Lower lobe of right lung (tissue), 2 donors: ENCODE data around the gene STAT2. TPM values are rescaled to one million over a fixed set of nuclear protein-coding genes. Genes with fewer than 3 reads are reported as not detected.

ENCODE experiments used
- ATAC-seq, 2 donors: fragments of 200-7000 bp; cut with Tn5 transposase; one replicate each; pipeline ENCODE4 v1.9.1; 2020 to 2022; ENCODE audit warnings: mild to moderate bottlenecking in 2 of 2, moderate library complexity in 2 of 2
- DNase-seq: peaks from one replicate; pipeline ENCODE4 v3.0.0-alpha.2; 2020
- H3K27ac ChIP-seq: fragments of 200-600 bp; one replicate; pipeline ENCODE4 v1.8.0; 2022
- H3K27me3 ChIP-seq: fragments of 200-600 bp; one replicate; pipeline ENCODE4 v1.8.0; 2022; ENCODE audit warnings: low read depth
- H3K36me3 ChIP-seq: fragments of 200-600 bp; one replicate; pipeline ENCODE4 v1.8.0; 2022; ENCODE audit warnings: mild to moderate bottlenecking
- H3K4me1 ChIP-seq: fragments of 200-600 bp; one replicate; pipeline ENCODE4 v1.8.0; 2022
- H3K4me3 ChIP-seq: fragments of 200-600 bp; one replicate; pipeline ENCODE4 v1.8.0; 2022; ENCODE audit warnings: mild to moderate bottlenecking
- H3K9me3 ChIP-seq: fragments of 200-600 bp; one replicate; pipeline ENCODE4 v1.8.0; 2022
- CTCF ChIP-seq: fragments of 200-600 bp; IDR thresholded peaks from one replicate; pipeline ENCODE4 v1.8.0; 2022; ENCODE audit warnings: antibody characterized with exemption, mild to moderate bottlenecking
- intact Hi-C: fragments of 100-400 bp; cut with DNase I; formaldehyde crosslinking; loops from one replicate; pipeline ENCODE4 v1.11.0; 2022
- total RNA-seq: library from RNA; stranded (reverse); fragmentation: NEBNext Ultra II Directional; extraction: Animal tissue kit (Norgen Biotek cat#: 25700); gene quantifications from one replicate; pipeline ENCODE4 v1.2.1, GENCODE V29; 2021
- donor health status: DM: no; HTN: yes; CAD: no; lungs with severe emphysema.

The STAT2 gene
- total RNA-seq, 1 donor from 2014 or later: 213 TPM

- no peak for TF ChIP-seq CTCF
- Histone ChIP-seq H3K27me3 (no peaks in the 10 kb centered on the region), H3K4me3 (no peak overlapping the region), H3K36me3 (no peaks in the 10 kb centered on the region), H3K27ac (no peak overlapping the region), H3K4me1 (peaks cover 7% of the 10 kb centered on the region), H3K9me3 (no peaks in the 10 kb centered on the region)
- intact Hi-C loops: no loop called here
- DNase-seq (no peak), ATAC-seq (no peak)
These were observed 18.0 kb upstream of the STAT2 start for GRCh38 chr12:56377989-56378316.

- DNase-seq: no peak
- intact Hi-C loops: no loop called here
- peak in 1 of 2 donors; percentile 41 for ATAC-seq
- no peak overlapping the region for H3K27ac ChIP-seq
- no peaks in the 10 kb centered on the region for H3K9me3 ChIP-seq
- H3K36me3 ChIP-seq: no peaks in the 10 kb centered on the region
- no peaks in the 10 kb centered on the region for H3K27me3 ChIP-seq
- H3K4me1 ChIP-seq: peaks cover 7% of the 10 kb centered on the region
- no peak overlapping the region for H3K4me3 ChIP-seq
- TF ChIP-seq CTCF: no peak
These were observed 17.5 kb upstream of the STAT2 start for GRCh38 chr12:56377310-56377988.

GRCh38 chr12:56375598-56376434, 15.9 kb upstream of the STAT2 start:
- no peak for ATAC-seq
- no peak overlapping the region for H3K4me3 ChIP-seq
- intact Hi-C loops: no loop called here

GRCh38 chr12:56374726-56375597, 15.1 kb upstream of the STAT2 start:
- DNase-seq (no peak), ATAC-seq (no peak)
- no peaks in the 10 kb centered on the region for H3K9me3 ChIP-seq
- intact Hi-C loops: no loop called here
- H3K36me3 ChIP-seq: no peaks in the 10 kb centered on the region
- peaks cover 7% of the 10 kb centered on the region for H3K4me1 ChIP-seq
- no peak overlapping the region for H3K27ac ChIP-seq
- H3K4me3 ChIP-seq: no peak overlapping the region
- H3K27me3 ChIP-seq: no peaks in the 10 kb centered on the region
- TF ChIP-seq CTCF: no peak

More at GRCh38 chr12:56375598-56376434, 15.9 kb upstream of the STAT2 start:
- peaks cover 7% of the 10 kb centered on the region for H3K4me1 ChIP-seq
- no peaks in the 10 kb centered on the region for H3K27me3 ChIP-seq
- H3K9me3 ChIP-seq: no peaks in the 10 kb centered on the region
- DNase-seq: no peak
- no peaks in the 10 kb centered on the region for H3K36me3 ChIP-seq
- TF ChIP-seq CTCF: no peak
- H3K27ac ChIP-seq: no peak overlapping the region

GRCh38 chr12:56373515-56373914, 13.6 kb upstream of the STAT2 start:
- Histone ChIP-seq H3K4me3 (no peak overlapping the region), H3K9me3 (no peaks in the 10 kb centered on the region), H3K27ac (no peak overlapping the region), H3K36me3 (no peaks in the 10 kb centered on the region), H3K27me3 (no peaks in the 10 kb centered on the region), H3K4me1 (peaks cover 7% of the 10 kb centered on the region)
- TF ChIP-seq CTCF: no peak
- no peak for ATAC-seq
- intact Hi-C loops: no loop called here
- DNase-seq: no peak
